NCI-H187 treated with DMSO at 0.1 percent for 48 hours (cell line): ENCODE results near the gene ZFPL1.

ENCODE experiments used
- DNase-seq: peaks from one replicate; lab custom pipeline; 2025; lab: John Stamatoyannopoulos, UW

ZFPL1 gene

DNA sequence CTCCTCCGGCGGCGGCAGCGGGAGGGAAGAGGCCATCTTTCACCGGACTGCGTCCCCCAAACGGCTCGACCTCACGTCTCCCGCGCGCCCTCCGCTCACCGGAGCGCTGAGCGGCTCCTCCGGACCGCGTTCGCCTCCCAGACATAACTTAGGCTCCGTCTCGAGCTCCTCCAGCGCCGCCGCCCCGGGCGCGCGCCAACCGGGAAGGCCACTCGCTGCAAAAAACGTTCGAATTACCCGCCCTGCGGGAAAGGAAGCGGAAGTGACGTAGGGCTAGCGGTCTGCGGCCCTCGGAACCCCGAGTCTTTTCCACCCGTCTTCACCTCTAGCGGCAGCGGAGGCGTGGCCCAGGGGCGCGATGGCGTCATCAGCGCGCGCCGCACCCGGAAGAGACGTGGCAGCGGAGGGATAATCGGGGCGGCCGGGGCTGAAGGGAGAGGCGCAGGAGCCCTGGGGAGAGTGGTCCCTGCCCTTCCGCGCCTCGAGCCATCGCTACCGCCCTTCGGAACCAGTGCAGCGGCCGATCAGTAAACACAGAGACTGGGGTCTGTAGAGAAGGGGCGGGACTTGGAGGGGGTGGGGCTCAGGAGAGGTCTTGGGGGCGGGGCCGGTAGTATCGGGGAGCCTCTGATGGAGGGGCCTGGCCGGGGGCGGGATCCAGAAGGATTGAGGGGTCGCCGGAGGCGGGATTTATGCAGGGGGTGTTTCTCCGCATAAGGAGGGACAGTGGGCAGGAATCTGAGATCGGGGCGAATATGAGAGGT, at the start of gene ZFPL1, which contains the start of gene CDCA5:
ZFPL1 (plus strand) TSS at position 389 of the 764 bp plus-strand sequence. CDS start 477 bp downstream, outside the sequence.
CDCA5 (minus strand) TSS at position 207 of the 764 bp plus-strand sequence; CDS start at position 145, 62 bp downstream.
- DNase-seq = peak; percentile 89

DNA sequence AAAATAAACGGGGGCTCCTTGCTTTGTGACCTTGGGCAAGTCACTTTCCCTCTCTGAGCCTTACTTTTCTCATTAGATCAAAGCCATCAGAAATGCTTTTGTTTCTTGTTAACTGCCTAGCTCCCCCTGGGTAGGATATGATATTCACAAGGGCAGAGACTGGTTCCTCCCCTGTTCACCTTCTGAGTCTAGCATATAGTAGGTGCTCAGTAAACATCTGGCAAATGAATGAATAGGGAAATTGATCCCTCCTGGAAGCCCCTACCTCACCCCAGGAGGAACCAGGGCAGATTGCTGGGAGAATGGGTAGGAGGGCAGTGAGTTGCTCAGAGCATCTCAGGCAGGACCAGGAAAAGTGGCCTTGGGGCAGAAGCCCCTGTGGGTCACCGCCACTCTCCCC, 49.6 kb upstream of the ZFPL1 start:
- DNase-seq = no peak

DNA sequence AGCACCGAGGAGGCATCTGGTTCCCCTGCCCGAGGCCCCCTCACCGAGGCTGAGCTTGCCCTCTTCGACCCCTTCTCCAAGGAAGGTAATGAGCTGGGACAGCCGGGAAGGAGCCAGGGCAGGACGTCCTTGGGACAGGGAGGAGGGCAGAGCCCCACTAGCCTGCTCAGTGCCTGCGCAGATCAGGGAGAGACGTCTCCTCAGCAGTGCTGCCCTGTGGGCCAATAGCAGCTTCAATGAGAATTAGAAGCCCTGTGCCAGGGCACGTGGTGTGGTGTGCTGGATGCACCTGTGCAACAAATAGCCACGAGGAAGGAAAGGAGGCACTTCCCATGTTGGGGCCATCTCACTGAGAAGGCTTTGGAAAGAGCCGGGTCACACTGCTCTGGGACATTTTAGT, 48.4 kb upstream of the ZFPL1 start:
- no peak for DNase-seq

DNA sequence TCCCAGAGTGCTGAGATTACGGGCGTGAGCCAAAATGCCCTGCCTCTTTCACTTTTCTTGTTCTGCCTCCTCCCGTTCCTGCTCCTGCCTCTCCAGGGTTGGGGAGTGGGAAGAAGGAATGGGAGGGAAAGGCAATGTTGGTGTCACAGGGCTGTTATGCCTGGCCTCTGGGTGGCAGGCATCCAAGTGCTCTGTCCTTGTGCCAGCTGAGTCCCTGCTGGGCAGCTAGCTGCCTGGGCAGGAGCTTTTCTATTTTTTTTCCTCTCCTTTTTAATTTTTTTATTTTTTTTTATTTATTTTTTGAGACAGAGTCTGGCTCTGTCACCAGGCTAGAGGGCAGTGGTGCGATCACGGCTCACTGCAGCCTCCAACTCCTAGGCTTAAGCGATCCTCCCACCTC, 47.1 kb upstream of the ZFPL1 start:
- no peak for DNase-seq

DNA sequence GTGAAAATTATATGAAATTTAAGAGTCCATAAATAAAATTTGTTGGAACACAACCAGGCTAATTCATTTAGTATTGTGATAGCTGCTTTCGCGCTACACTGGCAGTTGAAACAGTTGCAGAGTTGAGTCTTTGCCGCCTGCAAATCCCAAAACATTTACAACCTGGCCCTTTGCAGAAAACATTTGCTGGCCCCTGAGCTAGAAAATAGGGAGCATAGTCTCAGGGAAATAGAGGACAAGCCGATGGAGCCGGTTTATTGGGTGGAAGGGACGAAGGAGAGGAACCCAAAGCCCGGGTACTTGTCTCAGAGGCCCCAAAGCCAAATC, 43.5 kb upstream of the ZFPL1 start:
- DNase-seq = no peak

- peak; percentile 92 for DNase-seq
Measured at GRCh38 chr11:65040847-65041622, 43.0 kb upstream of the ZFPL1 start, which contains the start of gene SAC3D1. TSS of gene SAC3D1 (plus strand) at chr11:65041210. CDS start at chr11:65041293, 83 bp downstream.

GRCh38 chr11:65042891-65043290, 41.1 kb upstream of the ZFPL1 start:
- no peak for DNase-seq

DNA sequence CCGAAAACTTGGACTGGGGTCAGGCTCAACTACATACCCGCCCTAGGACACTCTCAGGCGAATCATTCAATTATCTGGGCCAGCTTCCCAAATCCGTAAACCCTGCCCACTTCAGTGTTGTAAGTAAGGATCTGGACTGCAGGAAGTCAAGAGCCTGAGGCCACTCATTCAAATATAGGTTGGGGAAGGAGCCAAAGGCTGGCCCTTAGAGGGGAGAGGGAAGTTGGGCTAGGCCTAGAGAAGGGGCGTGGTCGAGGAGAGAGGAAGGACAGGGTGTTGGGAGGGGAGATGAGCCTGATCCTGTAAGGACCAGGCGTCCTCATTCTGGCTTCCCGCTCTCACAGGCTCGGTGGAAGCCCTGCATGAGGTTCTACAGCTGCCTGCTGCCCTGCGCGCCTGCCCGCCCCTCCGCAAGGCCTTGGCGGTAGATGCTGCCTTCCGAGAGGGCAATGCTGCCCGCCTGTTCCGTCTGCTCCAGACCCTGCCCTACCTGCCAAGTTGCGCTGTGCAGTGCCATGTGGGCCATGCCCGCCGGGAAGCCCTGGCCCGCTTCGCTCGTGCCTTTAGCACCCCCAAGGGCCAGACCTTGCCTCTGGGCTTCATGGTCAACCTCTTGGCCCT, 40.0 kb upstream of the ZFPL1 start:
- no peak for DNase-seq

DNA sequence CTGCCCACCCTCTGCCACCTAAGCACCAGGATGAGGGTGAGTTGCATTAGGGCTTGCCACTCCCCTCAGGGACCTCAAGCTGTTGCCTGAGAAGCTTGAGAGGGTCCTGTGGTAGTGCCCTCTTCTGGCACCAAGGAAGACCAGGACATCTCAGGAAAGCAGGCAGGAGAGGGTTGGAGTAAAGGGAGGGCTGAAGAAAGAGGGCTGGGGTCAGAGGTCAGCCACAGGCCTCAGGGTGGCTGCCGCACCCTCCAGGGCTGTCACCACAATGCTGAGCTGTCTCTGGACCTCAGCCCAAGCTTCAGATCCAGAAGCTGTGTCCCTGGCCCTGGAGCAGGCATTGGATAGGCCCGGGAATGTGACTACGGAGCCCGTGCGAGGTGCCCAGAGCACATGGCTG, 39.0 kb upstream of the ZFPL1 start:
- no peak for DNase-seq

- no peak for DNase-seq
Measured at GRCh38 chr11:65045728-65046127, 38.3 kb upstream of the ZFPL1 start.

DNA sequence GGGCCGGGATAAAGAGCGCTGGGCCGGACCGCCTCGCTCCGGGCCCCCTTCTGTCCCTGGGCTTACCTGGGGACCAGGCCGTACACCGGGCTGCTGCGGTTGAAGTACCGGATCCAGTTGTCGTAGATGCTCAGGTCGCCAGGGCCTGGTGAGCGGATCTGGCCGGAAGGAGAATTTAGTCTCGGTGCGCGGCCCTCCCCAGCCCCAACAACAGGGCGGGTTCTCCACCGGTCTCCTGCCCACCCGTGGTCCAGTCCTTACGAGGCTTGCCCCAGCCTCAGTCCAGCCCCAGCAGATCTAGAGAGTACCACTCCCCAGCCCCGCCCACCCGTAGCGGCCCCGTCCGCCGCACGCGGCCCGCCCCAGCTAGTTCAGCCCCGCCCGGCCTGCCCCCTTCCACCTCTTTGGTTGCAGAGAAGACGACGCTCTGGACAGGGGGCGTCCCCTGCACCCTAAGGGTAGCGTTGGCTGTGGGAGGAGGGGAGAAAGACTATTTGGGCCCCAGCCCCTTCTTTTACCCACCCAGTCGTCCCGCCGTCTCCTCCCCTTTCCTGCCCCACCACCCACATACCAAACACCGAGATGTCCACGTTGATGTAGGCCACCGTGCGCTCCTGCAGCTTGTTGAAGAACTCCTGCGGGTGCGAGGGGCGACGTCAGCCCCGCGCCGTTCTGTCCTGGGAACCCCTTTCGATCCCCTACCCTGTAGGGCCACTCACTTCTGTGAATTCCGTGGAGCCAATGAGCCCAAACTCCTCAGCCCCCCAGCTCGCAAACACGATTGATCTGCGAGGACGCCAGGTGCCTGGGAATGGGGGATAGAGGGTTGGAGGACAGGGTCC, 36.2 kb upstream of the ZFPL1 start:
- DNase-seq = no peak

GRCh38 chr11:65051398-65051858, 32.6 kb upstream of the ZFPL1 start:
- DNase-seq = no peak

GRCh38 chr11:65053827-65054508, 30.1 kb upstream of the ZFPL1 start:
- no peak for DNase-seq

DNA sequence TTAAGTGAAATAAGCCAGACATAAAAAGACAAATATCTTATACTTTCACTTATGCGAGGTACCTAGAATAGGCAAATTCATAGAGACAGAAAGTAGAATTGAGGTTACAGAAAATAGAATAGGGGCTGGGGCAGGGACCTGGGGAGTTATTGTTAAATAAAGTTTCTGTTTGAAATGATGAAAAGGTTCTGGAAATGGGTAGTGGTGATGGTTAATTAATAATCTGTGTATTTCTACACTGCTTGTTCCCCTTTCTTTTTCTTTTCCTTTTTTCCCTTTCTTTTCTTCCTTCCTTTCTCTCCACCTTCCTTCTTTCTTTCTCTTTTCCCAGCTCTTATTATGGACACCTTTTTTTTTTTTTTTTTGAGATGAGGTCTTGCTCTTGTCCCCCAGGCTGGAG, 28.5 kb upstream of the ZFPL1 start:
- DNase-seq = no peak

DNA sequence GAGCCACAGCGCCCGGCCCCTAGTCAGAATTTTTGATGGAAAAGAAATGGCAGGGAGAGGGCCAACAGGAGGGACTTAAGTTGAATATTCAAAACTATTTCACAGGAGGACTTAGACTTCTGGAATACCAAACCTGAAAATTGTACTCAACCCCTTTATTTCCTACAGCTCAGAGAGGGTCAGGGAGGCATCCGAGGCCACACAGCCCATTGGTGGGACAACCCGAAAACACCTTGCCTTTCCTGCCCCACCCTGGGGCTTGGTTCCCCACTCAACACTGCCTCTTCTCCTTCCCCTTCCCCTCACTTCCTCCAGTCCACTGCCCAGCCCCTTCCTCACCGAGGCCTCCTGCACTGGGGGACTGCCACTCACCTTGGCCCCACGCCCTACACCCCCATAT, 27.0 kb upstream of the ZFPL1 start:
- no peak for DNase-seq

DNA sequence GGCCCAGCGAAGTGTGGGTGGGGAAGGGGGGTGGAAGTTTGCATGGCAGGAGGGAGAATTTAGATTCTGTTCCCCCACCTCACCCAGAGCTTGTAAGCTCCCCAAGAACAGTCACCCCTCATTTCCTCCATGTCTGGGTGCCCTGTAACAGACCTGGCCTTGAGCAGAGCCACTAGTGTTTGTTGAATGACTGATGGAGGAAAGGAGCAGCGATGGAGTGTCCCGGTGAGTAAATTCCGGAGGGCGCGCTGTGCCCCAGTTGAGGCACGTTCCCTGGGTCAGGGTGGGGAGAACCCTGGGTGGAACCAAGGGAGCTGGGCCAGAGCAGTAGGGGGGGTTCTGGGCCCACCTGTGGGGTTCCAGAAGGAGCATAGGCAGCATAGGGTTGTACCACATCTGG, 26.5 kb upstream of the ZFPL1 start:
- no peak for DNase-seq

DNA sequence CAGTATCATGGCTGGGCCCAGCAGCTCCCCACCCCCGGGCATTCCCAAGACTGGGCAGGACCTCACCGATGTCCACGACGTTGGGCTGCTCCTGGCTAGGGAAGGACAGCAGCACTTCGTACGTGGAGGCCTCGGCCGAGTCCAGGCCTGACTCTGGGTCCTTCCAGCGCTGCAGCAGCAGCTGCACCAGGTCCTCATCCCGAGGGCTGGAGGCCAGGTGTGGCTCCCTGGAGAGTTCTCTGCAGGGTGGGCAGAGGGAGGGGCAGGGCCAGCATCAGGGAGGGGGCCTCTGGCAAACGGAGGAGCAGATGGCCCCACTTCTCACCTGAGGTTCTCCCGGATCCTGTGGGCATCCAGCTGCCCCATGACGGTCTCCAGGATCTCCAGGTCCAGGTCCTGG, 26.0 kb upstream of the ZFPL1 start:
- no peak for DNase-seq

DNA sequence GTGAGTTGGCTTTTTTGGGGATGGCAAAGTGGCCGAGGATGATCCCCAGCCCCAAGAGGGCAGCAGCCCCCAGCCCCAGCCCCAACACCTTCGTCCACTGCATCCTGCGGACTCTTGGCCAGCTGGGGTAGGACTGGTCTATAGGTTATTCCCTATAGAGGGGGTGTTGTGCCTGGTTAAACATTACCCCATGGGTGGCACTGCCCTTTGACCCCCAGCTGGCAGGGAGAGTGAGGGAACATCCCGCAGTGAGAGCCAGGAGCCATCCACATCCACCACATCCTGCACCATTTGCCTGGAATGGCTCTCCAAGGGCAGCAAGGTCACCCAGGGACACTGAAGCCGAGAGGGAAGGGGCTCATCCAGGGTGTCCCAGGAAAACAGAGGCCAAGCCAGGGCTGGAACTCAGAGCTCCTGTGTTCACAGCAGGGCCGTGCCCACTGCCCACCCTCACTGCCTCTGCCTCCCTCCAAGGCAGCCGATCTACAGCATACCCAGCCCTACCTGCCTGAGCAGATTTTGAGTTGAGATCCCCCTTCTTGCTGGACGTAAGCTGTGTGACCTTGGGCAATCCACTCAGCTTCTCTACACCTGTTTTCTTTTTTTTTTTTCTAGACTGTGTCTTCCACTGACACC, 25.5 kb upstream of the ZFPL1 start, which contains the start of gene NAALADL1:
NAALADL1 (minus strand) TSS at position 135 of the 636 bp plus-strand sequence; CDS start at position 103, 32 bp downstream.
- no peak for DNase-seq

- no peak for DNase-seq
Measured at GRCh38 chr11:65059523-65059922, 24.5 kb upstream of the ZFPL1 start.

GRCh38 chr11:65059959-65060824, 23.8 kb upstream of the ZFPL1 start:
- no peak for DNase-seq
